Body of pancreas (tissue), 4 donors: ENCODE results near the gene SDHD.

ENCODE experiments used
- CTCF ChIP-seq, 7 experiments: fragments of 450-650 bp in 4 of 7; fragments of 200-600 bp in 3 of 7; sonication (generic) in 3 of 7; IDR thresholded peaks; one replicate each; pipeline ENCODE4 v1.5.1; 2016 to 2019; ENCODE audit warnings: antibody characterized with exemption in 7 of 7
- POLR2A ChIP-seq, 3 donors: fragments of 450-650 bp; IDR thresholded peaks; one replicate each; pipeline ENCODE4 v1.6.1; 2016; ENCODE audit warnings: antibody characterized with exemption in 3 of 3, mild to moderate bottlenecking in 2 of 3

DNA sequence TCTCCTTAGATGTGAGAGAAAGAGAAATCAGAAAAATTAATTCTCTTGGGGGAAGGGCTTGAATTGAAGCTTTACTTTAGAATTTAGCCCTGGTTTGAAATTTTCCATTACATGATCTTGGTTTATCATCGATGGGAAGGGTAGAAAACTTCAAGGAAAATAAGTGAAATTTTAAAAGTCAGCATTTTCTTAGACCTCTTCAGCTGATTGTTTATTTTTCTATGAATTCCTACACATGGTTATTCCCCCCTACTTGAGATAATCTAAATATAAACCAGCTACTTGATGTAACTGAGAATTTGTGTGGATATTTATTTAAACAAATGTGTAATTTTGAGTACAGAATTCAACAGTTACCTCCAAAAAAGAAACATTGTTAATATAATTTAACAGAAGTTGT is 23.8 kb upstream of the SDHD start:
- TF ChIP-seq CTCF (IDR thresholded peaks at IDR 0.05), result no peak
- no peak for TF ChIP-seq POLR2A (IDR thresholded peaks at IDR 0.05)
